Bronchial epithelial cell (primary cell): ENCODE measurements around the gene PRR15. TPM values are rescaled to one million over a fixed set of nuclear protein-coding genes. Genes with fewer than 3 reads are reported as not detected.

Experiments used
- DNase-seq: peaks from one replicate; pipeline ENCODE4 v3.0.0-alpha.2; 2010; ENCODE audit warnings: low read depth
- FAIRE-seq: peaks from 2 replicates; lab custom pipeline; 2011; peaks lifted over from hg19 to GRCh38; lab: Jason Lieb, UNC
- H3K27me3 ChIP-seq: 2 replicates; pipeline ENCODE4 v1.5.1; 2011; ENCODE audit warnings: low read length; ENCODE audit not compliant: control insufficient read depth, insufficient read depth
- H3K36me3 ChIP-seq: 2 replicates; pipeline ENCODE4 v1.5.1; 2011; ENCODE audit warnings: low read length; ENCODE audit not compliant: control insufficient read depth, insufficient read depth
- H3K4me3 ChIP-seq: 2 replicates; pipeline ENCODE4 v1.5.1; 2011; ENCODE audit warnings: mild to moderate bottlenecking, low read depth, low read length, control low read depth
- total RNA-seq: library from RNA; depleted of rRNA; stranded (reverse); fragments of >200 nt; gene quantifications from 2 replicates; pipeline ENCODE4 v1.2.1, GENCODE V29; 2014
- TF ChIP-seq, protein P1 (sequence below): IDR thresholded peaks from 2 replicates; pipeline ENCODE4 v1.5.1; 2011; ENCODE audit warnings: mild to moderate bottlenecking, moderate library complexity, low read length, control low read depth, inconsistent platforms; ENCODE audit not compliant: insufficient read depth, severe bottlenecking

Gene PRR15
- total RNA-seq, 1 donor from 2014 or later, result 2.1 TPM

GRCh38 chr7:29612596-29612995 is 49.0 kb downstream of the PRR15 start:
- FAIRE-seq, result no peak
- TF ChIP-seq, protein P1, sequence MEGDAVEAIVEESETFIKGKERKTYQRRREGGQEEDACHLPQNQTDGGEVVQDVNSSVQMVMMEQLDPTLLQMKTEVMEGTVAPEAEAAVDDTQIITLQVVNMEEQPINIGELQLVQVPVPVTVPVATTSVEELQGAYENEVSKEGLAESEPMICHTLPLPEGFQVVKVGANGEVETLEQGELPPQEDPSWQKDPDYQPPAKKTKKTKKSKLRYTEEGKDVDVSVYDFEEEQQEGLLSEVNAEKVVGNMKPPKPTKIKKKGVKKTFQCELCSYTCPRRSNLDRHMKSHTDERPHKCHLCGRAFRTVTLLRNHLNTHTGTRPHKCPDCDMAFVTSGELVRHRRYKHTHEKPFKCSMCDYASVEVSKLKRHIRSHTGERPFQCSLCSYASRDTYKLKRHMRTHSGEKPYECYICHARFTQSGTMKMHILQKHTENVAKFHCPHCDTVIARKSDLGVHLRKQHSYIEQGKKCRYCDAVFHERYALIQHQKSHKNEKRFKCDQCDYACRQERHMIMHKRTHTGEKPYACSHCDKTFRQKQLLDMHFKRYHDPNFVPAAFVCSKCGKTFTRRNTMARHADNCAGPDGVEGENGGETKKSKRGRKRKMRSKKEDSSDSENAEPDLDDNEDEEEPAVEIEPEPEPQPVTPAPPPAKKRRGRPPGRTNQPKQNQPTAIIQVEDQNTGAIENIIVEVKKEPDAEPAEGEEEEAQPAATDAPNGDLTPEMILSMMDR, result no peak
- H3K36me3 ChIP-seq, result no peaks in the 10 kb centered on the region
- DNase-seq, result no peak
- no peak overlapping the region for H3K4me3 ChIP-seq
- no peaks in the 10 kb centered on the region for H3K27me3 ChIP-seq

DNA sequence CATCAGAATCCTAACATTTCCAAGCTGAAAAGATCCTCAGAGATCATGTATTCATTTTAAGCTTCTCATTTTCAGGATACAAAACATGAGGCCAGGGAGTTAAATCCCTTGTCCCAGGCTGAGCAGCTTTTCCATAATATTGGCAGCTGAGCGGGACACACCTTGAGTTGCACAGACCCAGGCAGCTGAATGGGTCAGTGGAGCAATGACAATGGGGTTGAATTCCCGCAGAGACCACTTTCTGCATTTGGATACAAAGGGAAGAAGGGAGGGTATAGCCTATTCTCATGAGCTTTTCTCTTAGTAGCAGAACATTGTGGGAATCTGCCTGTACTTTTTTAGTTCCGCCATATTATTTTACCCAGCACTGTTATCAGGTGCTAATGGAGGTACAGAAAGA is 49.5 kb downstream of the PRR15 start:
- H3K4me3 ChIP-seq, result no peak overlapping the region
- no peaks in the 10 kb centered on the region for H3K36me3 ChIP-seq
- no peak for FAIRE-seq
- no peak for DNase-seq
- no peaks in the 10 kb centered on the region for H3K27me3 ChIP-seq
- TF ChIP-seq, protein P1, result no peak

GRCh38 chr7:29614229-29614628 is 50.6 kb downstream of the PRR15 start:
- FAIRE-seq, result no peak
- TF ChIP-seq, protein P1, result no peak

More at GRCh38 chr7:29614229-29614628, 50.6 kb downstream of the PRR15 start:
- no peak for DNase-seq
- H3K4me3 ChIP-seq, result no peak overlapping the region
- no peaks in the 10 kb centered on the region for H3K27me3 ChIP-seq
- no peaks in the 10 kb centered on the region for H3K36me3 ChIP-seq

Other genes starting within 250 kb of the PRR15 start
- under 0.01 TPM in 2 replicates for gene WIPF3, start 242.7 kb downstream of the PRR15 start, total RNA-seq